Measurements from ENCODE around the gene KRTAP5-2. TPM values are rescaled to one million over a fixed set of nuclear protein-coding genes. Genes with fewer than 3 reads are reported as not detected.

The KRTAP5-2 gene
- total and polyA plus RNA-seq, 7 donors, result not detected

- DNase-seq, result peak in 1 of 2 donors; percentile 8
- WGBS, 3 donors, result 41 to 60% (median 49%) methylated on average over 9 to 10 of the region's 10 CpGs
- Histone ChIP-seq H3K4me3 (no peak overlapping the region), H3K4me1 (no peaks in the 10 kb centered on the region), H3K27me3 (ENCODE audit: insufficient read depth in 3 of 3, low read length in 2 of 3) (peaks cover 0 to 43% (median 2%) of the 10 kb centered on the region in 3 donors), H3K27ac (no peak overlapping the region), H3K9me3 (no peaks in the 10 kb centered on the region), H3K36me3 (ENCODE audit: insufficient read depth in 1 of 2, low read depth in 1 of 2) (no peaks in the 10 kb centered on the region)
- ATAC-seq, result no peak
- intact Hi-C loops (cut with DNase I), result no loop called here
- TF ChIP-seq CTCF (IDR thresholded peaks at IDR 0.05), result no peak
These were observed 35.8 kb upstream of the KRTAP5-2 start for GRCh38 chr11:1633864-1634263.

- Histone ChIP-seq H3K9me3 (no peaks in the 10 kb centered on the region), H3K27me3 (ENCODE audit: insufficient read depth in 3 of 3, low read length in 2 of 3) (peaks cover 0 to 43% (median 2%) of the 10 kb centered on the region in 3 donors), H3K27ac (no peak overlapping the region), H3K36me3 (ENCODE audit: insufficient read depth in 1 of 2, low read depth in 1 of 2) (no peaks in the 10 kb centered on the region), H3K4me3 (no peak overlapping the region), H3K4me1 (no peaks in the 10 kb centered on the region)
- DNase-seq (peak in 1 of 2 donors; percentile 34), ATAC-seq (no peak)
- WGBS, 3 donors, result 56 to 66% (median 65%) methylated on average over 11 of the region's 11 CpGs
- no peak for TF ChIP-seq CTCF (IDR thresholded peaks at IDR 0.05)
- intact Hi-C loops (cut with DNase I), result no loop called here
These were observed 34.1 kb upstream of the KRTAP5-2 start for GRCh38 chr11:1632053-1632714.

GRCh38 chr11:1631066-1631568 lies 33.0 kb upstream of the KRTAP5-2 start:
- Histone ChIP-seq H3K4me1 (no peaks in the 10 kb centered on the region), H3K9me3 (no peaks in the 10 kb centered on the region), H3K4me3 (no peak overlapping the region), H3K36me3 (ENCODE audit: insufficient read depth in 1 of 2, low read depth in 1 of 2) (no peaks in the 10 kb centered on the region), H3K27ac (no peak overlapping the region), H3K27me3 (ENCODE audit: insufficient read depth in 3 of 3, low read length in 2 of 3) (peaks cover 0 to 40% (median 2%) of the 10 kb centered on the region in 3 donors)
- intact Hi-C loops (cut with DNase I), result no loop called here
- WGBS, 3 donors, result 70 to 78% (median 77%) methylated on average over 13 of the region's 13 CpGs
- TF ChIP-seq CTCF (IDR thresholded peaks at IDR 0.05), result no peak
- peak in 1 of 2 donors; percentile 23 for DNase-seq
- no peak for ATAC-seq

- no peak for TF ChIP-seq CTCF (IDR thresholded peaks at IDR 0.05)
- Histone ChIP-seq H3K4me3 (no peak overlapping the region), H3K27me3 (ENCODE audit: insufficient read depth in 3 of 3, low read length in 2 of 3) (peaks cover 0 to 40% (median 2%) of the 10 kb centered on the region in 3 donors), H3K27ac (no peak overlapping the region), H3K4me1 (no peaks in the 10 kb centered on the region), H3K9me3 (no peaks in the 10 kb centered on the region), H3K36me3 (ENCODE audit: insufficient read depth in 1 of 2, low read depth in 1 of 2) (no peaks in the 10 kb centered on the region)
- no peak for ATAC-seq
- peak in 1 of 2 donors; percentile 26 for DNase-seq
- 29 to 50% (median 48%) methylated on average over 2 of the region's 2 CpGs for WGBS, 3 donors
- intact Hi-C loops (cut with DNase I), result no loop called here
These were observed 32.2 kb upstream of the KRTAP5-2 start for GRCh38 chr11:1630271-1630670.

Measured in psoas muscle (tissue), 8 donors.